Uterus (tissue), 2 donors: ENCODE results near the gene SOCS2.

ENCODE experiments used
- POLR2A ChIP-seq, 2 donors: fragments of 450-650 bp; IDR thresholded peaks; one replicate each; pipeline ENCODE4 v1.6.1; 2016; ENCODE audit warnings: antibody characterized with exemption in 2 of 2, mild to moderate bottlenecking in 1 of 2, moderate library complexity in 1 of 2
- TF ChIP-seq, protein P1 (sequence below), 4 experiments: fragments of 200-600 bp in 2 of 4; fragments of 450-650 bp in 2 of 4; sonication (generic) in 2 of 4; IDR thresholded peaks; one replicate each; pipeline ENCODE4 v1.5.1; 2016 to 2019; ENCODE audit warnings: antibody characterized with exemption in 4 of 4, mild to moderate bottlenecking in 2 of 4, moderate library complexity in 1 of 4

DNA sequence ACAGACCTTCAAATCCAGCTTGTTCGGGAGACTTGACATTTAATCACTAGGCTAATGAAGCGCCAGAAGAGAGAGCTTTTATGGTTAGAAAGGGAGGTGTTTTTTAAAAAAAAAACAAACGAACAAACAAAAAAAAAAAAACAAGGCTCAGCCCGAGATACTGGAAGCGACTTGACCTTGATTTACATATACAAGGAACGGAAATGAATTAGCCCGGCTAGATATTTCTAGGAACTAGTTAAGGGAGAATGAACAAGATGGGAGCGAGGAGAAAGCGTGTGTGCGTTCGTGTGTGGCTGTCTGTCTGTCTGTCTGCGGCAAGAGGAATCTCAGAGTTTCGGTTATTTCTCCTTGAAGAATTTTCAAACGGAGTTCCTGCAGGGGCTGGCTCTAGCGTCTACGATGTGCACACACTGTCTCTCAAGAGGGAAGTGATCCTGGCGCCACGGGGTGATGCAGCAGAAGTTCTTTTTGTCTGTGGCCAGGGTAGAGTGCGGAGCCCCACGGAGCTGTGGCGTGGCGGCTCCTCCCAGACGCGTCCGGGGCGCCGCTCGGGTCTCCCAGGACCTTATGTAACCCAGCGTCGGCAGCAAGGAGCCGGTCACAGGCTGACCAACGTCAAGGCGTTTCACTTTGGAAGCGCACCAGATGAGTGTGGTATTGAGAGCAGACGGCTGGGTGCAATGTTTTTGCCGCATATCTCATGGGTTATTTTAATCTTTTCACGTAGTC is 18.8 kb downstream of the SOCS2 start:
- TF ChIP-seq, protein P1, sequence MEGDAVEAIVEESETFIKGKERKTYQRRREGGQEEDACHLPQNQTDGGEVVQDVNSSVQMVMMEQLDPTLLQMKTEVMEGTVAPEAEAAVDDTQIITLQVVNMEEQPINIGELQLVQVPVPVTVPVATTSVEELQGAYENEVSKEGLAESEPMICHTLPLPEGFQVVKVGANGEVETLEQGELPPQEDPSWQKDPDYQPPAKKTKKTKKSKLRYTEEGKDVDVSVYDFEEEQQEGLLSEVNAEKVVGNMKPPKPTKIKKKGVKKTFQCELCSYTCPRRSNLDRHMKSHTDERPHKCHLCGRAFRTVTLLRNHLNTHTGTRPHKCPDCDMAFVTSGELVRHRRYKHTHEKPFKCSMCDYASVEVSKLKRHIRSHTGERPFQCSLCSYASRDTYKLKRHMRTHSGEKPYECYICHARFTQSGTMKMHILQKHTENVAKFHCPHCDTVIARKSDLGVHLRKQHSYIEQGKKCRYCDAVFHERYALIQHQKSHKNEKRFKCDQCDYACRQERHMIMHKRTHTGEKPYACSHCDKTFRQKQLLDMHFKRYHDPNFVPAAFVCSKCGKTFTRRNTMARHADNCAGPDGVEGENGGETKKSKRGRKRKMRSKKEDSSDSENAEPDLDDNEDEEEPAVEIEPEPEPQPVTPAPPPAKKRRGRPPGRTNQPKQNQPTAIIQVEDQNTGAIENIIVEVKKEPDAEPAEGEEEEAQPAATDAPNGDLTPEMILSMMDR (IDR thresholded peaks at IDR 0.05): no peak
- peak; percentile 69 to 80 for TF ChIP-seq POLR2A (IDR thresholded peaks at IDR 0.05)
